Ascending aorta (tissue), 2 donors: ENCODE measurements around the gene CCSER1. TPM values are rescaled to one million over a fixed set of nuclear protein-coding genes. Genes with fewer than 3 reads are reported as not detected.

Experiments used
- DNase-seq, 2 donors: peaks; one replicate each; pipeline ENCODE4 v3.0.0-alpha.2; 2019; ENCODE audit warnings: low spot score in 2 of 2
- H3K27ac ChIP-seq, 2 donors: fragments of 200-600 bp; sonication (generic); one replicate each; pipeline ENCODE4 v1.5.1; 2016 to 2017; ENCODE audit warnings: mild to moderate bottlenecking in 1 of 2
- H3K27me3 ChIP-seq: fragments of 200-600 bp; sonication (generic); one replicate; pipeline ENCODE4 v1.5.1; 2017
- H3K36me3 ChIP-seq, 2 donors: fragments of 200-600 bp; sonication (generic); one replicate each; pipeline ENCODE4 v1.5.1; 2016
- H3K4me1 ChIP-seq, 2 donors: fragments of 200-600 bp; sonication (generic); one replicate each; pipeline ENCODE4 v1.5.1; 2016 to 2017; ENCODE audit warnings: mild to moderate bottlenecking in 1 of 2
- H3K4me3 ChIP-seq, 2 donors: fragments of 200-600 bp; sonication (generic); one replicate each; pipeline ENCODE4 v1.5.1; 2016 to 2017; ENCODE audit warnings: mild to moderate bottlenecking in 1 of 2
- H3K9me3 ChIP-seq, 2 donors: fragments of 200-600 bp; sonication (generic); one replicate each; pipeline ENCODE4 v1.5.1; 2016
- intact Hi-C: fragments of 100-400 bp; cut with DNase I; formaldehyde crosslinking; loops from one replicate; pipeline ENCODE4 v1.15.1; 2023
- total RNA-seq: library from RNA; depleted of rRNA; stranded (reverse); fragments of >200 nt; gene quantifications from one replicate; pipeline ENCODE4 v1.1.0, GENCODE V29; 2016
- TF ChIP-seq, protein P1 (sequence below), 3 experiments: fragments of 200-600 bp in 2 of 3; fragments of 450-650 bp in 1 of 3; sonication (generic) in 2 of 3; IDR thresholded peaks; one replicate each; pipeline ENCODE4 v1.5.1; 2016 to 2019; ENCODE audit warnings: antibody characterized with exemption in 3 of 3, mild to moderate bottlenecking in 1 of 3, moderate library complexity in 1 of 3

The CCSER1 gene
- total RNA-seq, 1 donor from 2014 or later = 8.9 TPM

DNA sequence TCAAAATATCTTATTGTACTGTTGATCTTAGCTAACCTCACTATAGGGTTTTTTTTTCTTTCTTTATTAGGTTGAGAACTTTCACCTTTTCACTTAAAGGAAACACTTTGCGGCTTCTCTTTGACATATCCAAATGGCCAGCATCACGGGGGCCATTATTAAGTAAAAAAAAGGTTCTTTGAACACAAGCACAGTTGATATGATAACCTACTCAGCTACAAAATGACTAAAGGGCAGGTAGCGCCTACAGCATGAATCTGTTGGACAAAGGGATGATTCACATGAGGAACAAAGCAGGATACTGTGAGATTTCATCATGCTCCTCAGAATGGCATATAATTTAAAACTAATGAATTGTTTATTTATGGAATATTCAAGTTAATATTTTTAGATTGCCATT, 119.6 kb downstream of the CCSER1 start:
- H3K9me3 ChIP-seq = no peaks in the 10 kb centered on the region
- H3K36me3 ChIP-seq = no peaks in the 10 kb centered on the region
- DNase-seq = no peak
- no peaks in the 10 kb centered on the region for H3K4me1 ChIP-seq
- H3K4me3 ChIP-seq = no peak overlapping the region
- intact Hi-C loops = no loop called here
- no peaks in the 10 kb centered on the region for H3K27me3 ChIP-seq
- H3K27ac ChIP-seq = no peak overlapping the region
- TF ChIP-seq, protein P1, sequence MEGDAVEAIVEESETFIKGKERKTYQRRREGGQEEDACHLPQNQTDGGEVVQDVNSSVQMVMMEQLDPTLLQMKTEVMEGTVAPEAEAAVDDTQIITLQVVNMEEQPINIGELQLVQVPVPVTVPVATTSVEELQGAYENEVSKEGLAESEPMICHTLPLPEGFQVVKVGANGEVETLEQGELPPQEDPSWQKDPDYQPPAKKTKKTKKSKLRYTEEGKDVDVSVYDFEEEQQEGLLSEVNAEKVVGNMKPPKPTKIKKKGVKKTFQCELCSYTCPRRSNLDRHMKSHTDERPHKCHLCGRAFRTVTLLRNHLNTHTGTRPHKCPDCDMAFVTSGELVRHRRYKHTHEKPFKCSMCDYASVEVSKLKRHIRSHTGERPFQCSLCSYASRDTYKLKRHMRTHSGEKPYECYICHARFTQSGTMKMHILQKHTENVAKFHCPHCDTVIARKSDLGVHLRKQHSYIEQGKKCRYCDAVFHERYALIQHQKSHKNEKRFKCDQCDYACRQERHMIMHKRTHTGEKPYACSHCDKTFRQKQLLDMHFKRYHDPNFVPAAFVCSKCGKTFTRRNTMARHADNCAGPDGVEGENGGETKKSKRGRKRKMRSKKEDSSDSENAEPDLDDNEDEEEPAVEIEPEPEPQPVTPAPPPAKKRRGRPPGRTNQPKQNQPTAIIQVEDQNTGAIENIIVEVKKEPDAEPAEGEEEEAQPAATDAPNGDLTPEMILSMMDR (IDR thresholded peaks at IDR 0.05) = no peak

DNA sequence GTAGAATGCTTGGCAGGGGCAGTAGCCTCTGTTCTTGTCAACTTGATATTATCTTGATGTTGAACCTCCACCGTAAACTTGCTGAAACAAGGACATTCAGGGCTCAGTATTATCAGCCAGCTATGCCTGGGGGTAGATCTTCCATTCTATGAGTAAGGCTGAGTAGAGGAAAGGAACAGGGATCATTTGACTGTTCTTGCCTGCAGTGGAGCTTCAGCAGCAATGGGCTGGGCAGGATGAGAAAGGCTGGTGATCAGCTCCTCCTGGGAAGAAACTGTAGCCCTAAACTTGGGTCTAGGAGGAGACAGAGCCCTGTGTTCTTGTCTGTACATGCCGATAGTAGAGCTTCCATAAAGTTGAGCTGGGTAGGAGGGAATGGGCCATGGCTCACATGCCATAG, 127.2 kb downstream of the CCSER1 start:
- no peaks in the 10 kb centered on the region for H3K9me3 ChIP-seq
- no peaks in the 10 kb centered on the region for H3K27me3 ChIP-seq
- TF ChIP-seq, protein P1 (IDR thresholded peaks at IDR 0.05) = no peak
- no peaks in the 10 kb centered on the region for H3K36me3 ChIP-seq
- H3K27ac ChIP-seq = no peak overlapping the region
- H3K4me1 ChIP-seq = no peaks in the 10 kb centered on the region
- no peak overlapping the region for H3K4me3 ChIP-seq
- intact Hi-C loops = no loop called here
- no peak for DNase-seq

DNA sequence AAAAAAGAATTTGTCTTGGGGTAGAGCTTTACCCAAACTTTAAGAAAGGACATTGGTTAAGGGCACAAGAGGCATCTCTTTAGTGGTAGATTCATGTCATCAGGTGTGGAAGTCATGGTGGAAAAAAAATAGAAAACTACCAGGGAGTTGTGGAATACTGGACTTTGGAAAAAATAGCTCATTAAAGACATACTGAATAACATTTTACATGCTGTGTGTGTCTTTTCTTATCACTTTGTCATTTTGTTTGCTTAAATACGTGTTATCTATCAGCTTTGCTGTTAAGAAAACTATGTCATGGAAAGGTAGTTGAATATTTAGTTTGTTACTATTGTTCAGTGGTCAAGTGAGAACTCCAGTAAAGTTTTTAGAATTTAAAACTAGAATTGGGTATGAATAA, 147.0 kb downstream of the CCSER1 start:
- H3K4me1 ChIP-seq = no peaks in the 10 kb centered on the region
- DNase-seq = no peak
- TF ChIP-seq, protein P1 (IDR thresholded peaks at IDR 0.05) = no peak
- no peaks in the 10 kb centered on the region for H3K36me3 ChIP-seq
- no peaks in the 10 kb centered on the region for H3K27me3 ChIP-seq
- no peak overlapping the region for H3K4me3 ChIP-seq
- H3K27ac ChIP-seq = no peak overlapping the region
- no peaks in the 10 kb centered on the region for H3K9me3 ChIP-seq
- intact Hi-C loops = no loop called here

DNA sequence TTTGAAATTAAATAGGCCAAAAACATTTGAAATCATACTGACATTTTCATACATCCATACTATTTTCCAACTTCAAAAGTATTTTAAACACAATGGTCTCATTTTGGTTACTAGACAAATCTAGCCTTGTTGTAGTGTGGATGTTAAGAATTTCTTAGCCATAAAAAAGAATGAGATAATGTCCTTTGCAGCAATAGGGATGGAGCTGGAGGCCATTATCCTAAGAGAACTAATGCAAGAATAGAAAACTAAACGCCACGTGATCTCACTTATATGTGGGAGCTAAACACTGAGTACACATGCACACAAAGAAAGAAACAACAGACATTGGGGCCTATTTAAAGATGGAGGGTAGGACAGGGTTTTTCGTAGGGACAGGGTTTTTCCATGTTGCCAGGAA, 153.8 kb downstream of the CCSER1 start:
- Histone ChIP-seq H3K27ac (no peak overlapping the region), H3K36me3 (no peaks in the 10 kb centered on the region), H3K27me3 (no peaks in the 10 kb centered on the region), H3K4me3 (no peak overlapping the region), H3K9me3 (no peaks in the 10 kb centered on the region), H3K4me1 (no peaks in the 10 kb centered on the region)
- TF ChIP-seq, protein P1 (IDR thresholded peaks at IDR 0.05) = no peak
- intact Hi-C loops = no loop called here
- no peak for DNase-seq

DNA sequence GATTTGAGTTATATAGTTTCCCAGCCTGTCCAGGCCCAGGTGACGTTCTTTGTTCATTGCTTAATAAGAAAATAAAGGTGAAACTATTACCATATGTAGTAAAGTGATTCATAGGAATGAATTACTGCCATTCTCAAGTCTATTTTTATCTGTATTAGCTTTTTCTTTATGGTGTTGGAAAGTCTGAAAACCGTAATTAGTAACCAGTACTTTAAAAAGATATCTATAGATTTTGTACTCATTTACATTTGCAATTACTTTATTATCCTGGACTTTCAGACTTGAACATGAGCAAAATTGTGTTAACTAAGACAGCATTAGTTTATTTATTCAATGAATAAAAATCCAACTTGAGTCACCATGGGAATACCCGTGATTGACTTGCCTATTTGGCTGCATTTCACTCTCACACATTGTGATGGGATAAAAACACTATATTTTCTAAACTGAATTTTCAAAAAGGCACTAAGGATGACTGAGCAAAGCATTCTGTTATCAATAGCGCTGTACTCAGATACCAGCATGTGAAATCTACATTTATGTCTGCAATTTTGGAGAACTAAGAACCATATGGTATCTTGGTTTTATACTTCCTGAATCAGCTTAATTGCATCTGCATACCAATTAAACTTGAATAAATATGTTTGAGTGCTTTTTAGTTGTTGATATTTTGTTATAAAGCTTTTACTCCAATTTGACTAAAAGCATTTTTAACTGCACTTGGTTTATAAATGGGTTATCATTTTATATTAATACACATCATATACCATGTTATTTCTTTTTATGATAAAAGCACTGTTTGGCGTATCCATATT, 154.6 kb downstream of the CCSER1 start:
- Histone ChIP-seq H3K36me3 (no peaks in the 10 kb centered on the region), H3K27me3 (no peaks in the 10 kb centered on the region), H3K9me3 (no peaks in the 10 kb centered on the region), H3K4me3 (no peak overlapping the region), H3K4me1 (no peaks in the 10 kb centered on the region), H3K27ac (no peak overlapping the region)
- intact Hi-C loops = no loop called here
- no peak for DNase-seq
- TF ChIP-seq, protein P1 (IDR thresholded peaks at IDR 0.05) = no peak
